SK-N-SH treated with all-trans-retinoic acid at 6 μM for 48 hours (cell line): ENCODE data around the gene SPG21.

ENCODE experiments used
- ATAC-seq: fragments of 200-7000 bp; cut with Tn5 transposase; 3 replicates; pipeline ENCODE4 v1.9.1; 2020; ENCODE audit warnings: mild to moderate bottlenecking, moderate library complexity
- ARNTL ChIP-seq: fragments of 450-650 bp; formaldehyde crosslinking; IDR thresholded peaks from 2 replicates; pipeline ENCODE4 v1.5.0; 2020; ENCODE audit warnings: low read depth, mild to moderate bottlenecking, moderate library complexity, borderline replicate concordance
- BACH2 ChIP-seq: fragments of 250-450 bp; sonication (Bioruptor Pico); IDR thresholded peaks from 2 replicates; pipeline ENCODE4 v1.9.0; 2021; ENCODE audit warnings: mild to moderate bottlenecking, borderline replicate concordance
- CSDC2 ChIP-seq: fragments of 250-450 bp; sonication (Bioruptor Pico); IDR thresholded peaks from 2 replicates; pipeline ENCODE4 v1.5.0; 2020; ENCODE audit warnings: mild to moderate bottlenecking, moderate library complexity
- ESRRG ChIP-seq: fragments of 250-450 bp; sonication (Bioruptor Pico); IDR thresholded peaks from 2 replicates; pipeline ENCODE4 v1.6.1; 2021; ENCODE audit warnings: mild to moderate bottlenecking
- GLIS3 ChIP-seq: fragments of 250-450 bp; sonication (Bioruptor Pico); IDR thresholded peaks from 2 replicates; pipeline ENCODE4 v1.5.0; 2020; ENCODE audit warnings: mild to moderate bottlenecking, moderate library complexity
- ISL1 ChIP-seq: fragments of 250-450 bp; sonication (Bioruptor Pico); IDR thresholded peaks from 2 replicates; pipeline ENCODE4 v2.1.2; 2022; ENCODE audit warnings: mild to moderate bottlenecking, moderate library complexity
- PATZ1 ChIP-seq: fragments of 250-450 bp; sonication (Bioruptor Pico); IDR thresholded peaks from 2 replicates; pipeline ENCODE4 v1.8.0; 2020; ENCODE audit warnings: mild to moderate bottlenecking, moderate library complexity, borderline replicate concordance
- POU6F1 ChIP-seq: fragments of 250-450 bp; sonication (Bioruptor Pico); IDR thresholded peaks from 2 replicates; pipeline ENCODE4 v1.8.0; 2021; ENCODE audit warnings: low read depth, mild to moderate bottlenecking, moderate library complexity, borderline replicate concordance
- PPARA ChIP-seq: fragments of 250-450 bp; sonication (Bioruptor Pico); IDR thresholded peaks from 2 replicates; pipeline ENCODE4 v1.5.0; 2020; ENCODE audit warnings: mild to moderate bottlenecking, borderline replicate concordance
- RARB ChIP-seq: fragments of 250-450 bp; sonication (Bioruptor Pico); IDR thresholded peaks from 2 replicates; pipeline ENCODE4 v1.8.0; 2021; ENCODE audit warnings: mild to moderate bottlenecking, moderate library complexity
- SNAI2 ChIP-seq: fragments of 250-450 bp; sonication (Bioruptor Pico); IDR thresholded peaks from 2 replicates; pipeline ENCODE4 v1.5.0; 2020; ENCODE audit warnings: mild to moderate bottlenecking, moderate library complexity
- TOX ChIP-seq: fragments of 250-450 bp; sonication (Bioruptor Pico); IDR thresholded peaks from 2 replicates; pipeline ENCODE4 v1.8.0; 2021; ENCODE audit warnings: mild to moderate bottlenecking, moderate library complexity, borderline replicate concordance
- TSHZ2 ChIP-seq: fragments of 250-450 bp; sonication (Bioruptor Pico); IDR thresholded peaks from 2 replicates; pipeline ENCODE4 v1.5.0; 2020; ENCODE audit warnings: mild to moderate bottlenecking, moderate library complexity
- ZC3H10 ChIP-seq: fragments of 250-450 bp; sonication (Bioruptor Pico); IDR thresholded peaks from 2 replicates; pipeline ENCODE4 v1.5.1; 2021; ENCODE audit warnings: mild to moderate bottlenecking, moderate library complexity
- ZFP3 ChIP-seq: fragments of 250-450 bp; sonication (Bioruptor Pico); IDR thresholded peaks from 2 replicates; pipeline ENCODE4 v1.5.0; 2020; ENCODE audit warnings: mild to moderate bottlenecking, moderate library complexity
- ZFP30 ChIP-seq: fragments of 450-650 bp; formaldehyde crosslinking; IDR thresholded peaks from 2 replicates; pipeline ENCODE4 v1.5.0; 2022; ENCODE audit warnings: mild to moderate bottlenecking, moderate library complexity
- ZNF565 ChIP-seq: fragments of 450-650 bp; formaldehyde crosslinking; conservative IDR thresholded peaks from 2 replicates; pipeline ENCODE4 v1.5.0; 2020; ENCODE audit warnings: low read depth, mild to moderate bottlenecking, moderate library complexity
- ZNF70 ChIP-seq: fragments of 450-650 bp; formaldehyde crosslinking; IDR thresholded peaks from 2 replicates; pipeline ENCODE4 v1.5.0; 2020; ENCODE audit warnings: mild to moderate bottlenecking, moderate library complexity
- ZNF8 ChIP-seq: fragments of 450-650 bp; formaldehyde crosslinking; IDR thresholded peaks from 2 replicates; pipeline ENCODE4 v1.5.0; 2020; ENCODE audit warnings: mild to moderate bottlenecking, moderate library complexity

The SPG21 gene

GRCh38 chr15:64970698-64971097, 19.0 kb downstream of the SPG21 start:
- ATAC-seq: no peak

GRCh38 chr15:64969401-64969800, 20.3 kb downstream of the SPG21 start:
- TF ChIP-seq PATZ1 (CRISPR knock-in tag) (no peak), BACH2 (CRISPR knock-in tag) (no peak), TSHZ2 (CRISPR knock-in tag) (no peak), ZNF8 (CRISPR knock-in tag) (no peak), GLIS3 (no peak), ZFP3 (CRISPR knock-in tag) (no peak), CSDC2 (CRISPR knock-in tag) (no peak), SNAI2 (CRISPR knock-in tag) (no peak), ZNF70 (CRISPR knock-in tag) (no peak), ZC3H10 (no peak), ARNTL (CRISPR knock-in tag) (no peak), ESRRG (CRISPR knock-in tag) (no peak), TOX (CRISPR knock-in tag) (no peak), ZNF565 (no peak)
- TF ChIP-seq, all 23 proteins: peak for 0
- no peak for ATAC-seq

More at GRCh38 chr15:64970698-64971097, 19.0 kb downstream of the SPG21 start:
- no peak for TF ChIP-seq BACH2 (CRISPR knock-in tag)
- TF ChIP-seq RARB (CRISPR knock-in tag): no peak
- TF ChIP-seq ZNF565: no peak
- no peak for TF ChIP-seq ZC3H10

GRCh38 chr15:64961013-64961412, 28.7 kb downstream of the SPG21 start:
- no peak for ATAC-seq
- no peak for TF ChIP-seq PPARA (CRISPR knock-in tag)
- no peak for TF ChIP-seq TOX (CRISPR knock-in tag)
- TF ChIP-seq ZNF565: no peak
- no peak for TF ChIP-seq SNAI2 (CRISPR knock-in tag)
- no peak for TF ChIP-seq TSHZ2 (CRISPR knock-in tag)
- no peak for TF ChIP-seq GLIS3
- TF ChIP-seq ARNTL (CRISPR knock-in tag): no peak
- TF ChIP-seq ZC3H10: no peak
- TF ChIP-seq ZNF70 (CRISPR knock-in tag): no peak
- TF ChIP-seq BACH2 (CRISPR knock-in tag): no peak
- no peak for TF ChIP-seq ISL1

- no peak for ATAC-seq
- no peak for TF ChIP-seq ZNF70 (CRISPR knock-in tag)
- no peak for TF ChIP-seq TOX (CRISPR knock-in tag)
- no peak for TF ChIP-seq SNAI2 (CRISPR knock-in tag)
- no peak for TF ChIP-seq TSHZ2 (CRISPR knock-in tag)
- no peak for TF ChIP-seq ISL1
- TF ChIP-seq BACH2 (CRISPR knock-in tag): no peak
- no peak for TF ChIP-seq POU6F1 (CRISPR knock-in tag)
- TF ChIP-seq RARB (CRISPR knock-in tag): no peak
- TF ChIP-seq ZC3H10: no peak
- TF ChIP-seq PATZ1 (CRISPR knock-in tag): no peak
- no peak for TF ChIP-seq PPARA (CRISPR knock-in tag)
- no peak for TF ChIP-seq ESRRG (CRISPR knock-in tag)
- no peak for TF ChIP-seq ARNTL (CRISPR knock-in tag)
- no peak for TF ChIP-seq CSDC2 (CRISPR knock-in tag)
- no peak for TF ChIP-seq ZNF565
- TF ChIP-seq GLIS3: no peak
- TF ChIP-seq ZFP30: no peak
Observed at GRCh38 chr15:64960153-64960552, 29.6 kb downstream of the SPG21 start.
